HG03066 (cell line): ENCODE results near the gene TMEM214.
A peak's percentile ranks its signal among the peaks of the same experiment; 100 is the strongest.

ENCODE experiments used
- ATAC-seq: cut with Tn5 transposase; IDR thresholded peaks from one replicate; pipeline ENCODE4 v1.9.1; 2021; ENCODE audit warnings: low read depth; ENCODE audit not compliant: unreplicated experiment

TMEM214 gene

DNA sequence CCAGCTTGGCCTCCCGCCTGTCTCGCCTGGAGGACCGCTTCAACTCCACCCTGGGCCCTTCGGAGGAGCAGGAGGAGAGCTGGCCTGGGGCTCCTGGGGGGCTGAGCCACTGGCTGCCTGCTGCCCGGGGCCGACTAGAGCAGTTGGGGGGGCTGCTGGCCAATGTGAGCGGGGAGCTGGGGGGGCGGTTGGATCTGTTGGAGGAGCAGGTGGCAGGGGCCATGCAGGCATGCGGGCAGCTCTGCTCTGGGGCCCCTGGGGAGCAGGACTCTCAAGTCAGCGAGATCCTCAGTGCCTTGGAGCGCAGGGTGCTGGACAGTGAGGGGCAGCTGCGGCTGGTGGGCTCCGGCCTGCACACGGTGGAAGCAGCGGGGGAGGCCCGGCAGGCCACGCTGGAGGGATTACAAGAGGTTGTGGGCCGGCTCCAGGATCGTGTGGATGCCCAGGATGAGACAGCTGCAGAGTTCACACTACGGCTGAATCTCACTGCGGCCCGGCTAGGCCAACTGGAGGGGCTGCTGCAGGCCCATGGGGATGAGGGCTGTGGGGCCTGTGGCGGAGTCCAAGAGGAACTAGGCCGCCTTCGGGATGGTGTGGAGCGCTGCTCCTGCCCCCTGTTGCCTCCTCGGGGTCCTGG, 50.1 kb downstream of the TMEM214 start:
- no peak for ATAC-seq

DNA sequence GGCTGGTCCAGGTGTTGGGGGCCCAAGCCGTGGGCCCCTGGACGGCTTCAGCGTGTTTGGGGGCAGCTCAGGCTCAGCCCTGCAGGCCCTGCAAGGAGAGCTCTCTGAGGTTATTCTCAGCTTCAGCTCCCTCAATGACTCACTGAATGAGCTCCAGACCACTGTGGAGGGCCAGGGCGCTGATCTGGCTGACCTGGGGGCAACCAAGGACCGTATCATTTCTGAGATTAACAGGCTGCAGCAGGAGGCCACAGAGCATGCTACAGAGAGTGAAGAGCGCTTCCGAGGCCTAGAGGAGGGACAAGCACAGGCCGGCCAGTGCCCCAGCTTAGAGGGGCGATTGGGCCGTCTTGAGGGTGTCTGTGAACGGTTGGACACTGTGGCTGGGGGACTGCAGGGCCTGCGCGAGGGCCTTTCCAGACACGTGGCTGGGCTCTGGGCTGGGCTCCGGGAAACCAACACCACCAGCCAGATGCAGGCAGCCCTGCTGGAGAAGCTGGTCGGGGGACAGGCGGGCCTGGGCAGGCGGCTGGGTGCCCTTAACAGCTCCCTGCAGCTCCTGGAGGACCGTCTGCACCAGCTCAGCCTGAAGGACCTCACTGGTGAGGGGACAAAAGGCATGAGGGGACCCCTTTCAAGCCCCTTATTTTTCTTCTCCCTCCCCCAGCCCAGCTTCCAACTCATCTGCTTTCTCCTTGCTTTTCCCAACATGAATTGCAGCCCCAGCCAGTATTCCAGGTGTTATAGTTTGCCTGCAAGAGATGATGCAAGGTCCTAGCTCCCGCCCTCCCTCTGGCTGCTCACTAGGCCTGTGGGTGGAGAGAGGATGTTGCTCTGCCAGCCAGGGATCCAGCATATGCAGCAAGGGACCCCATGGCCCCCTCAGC, 50.9 kb downstream of the TMEM214 start:
- no peak for ATAC-seq

DNA sequence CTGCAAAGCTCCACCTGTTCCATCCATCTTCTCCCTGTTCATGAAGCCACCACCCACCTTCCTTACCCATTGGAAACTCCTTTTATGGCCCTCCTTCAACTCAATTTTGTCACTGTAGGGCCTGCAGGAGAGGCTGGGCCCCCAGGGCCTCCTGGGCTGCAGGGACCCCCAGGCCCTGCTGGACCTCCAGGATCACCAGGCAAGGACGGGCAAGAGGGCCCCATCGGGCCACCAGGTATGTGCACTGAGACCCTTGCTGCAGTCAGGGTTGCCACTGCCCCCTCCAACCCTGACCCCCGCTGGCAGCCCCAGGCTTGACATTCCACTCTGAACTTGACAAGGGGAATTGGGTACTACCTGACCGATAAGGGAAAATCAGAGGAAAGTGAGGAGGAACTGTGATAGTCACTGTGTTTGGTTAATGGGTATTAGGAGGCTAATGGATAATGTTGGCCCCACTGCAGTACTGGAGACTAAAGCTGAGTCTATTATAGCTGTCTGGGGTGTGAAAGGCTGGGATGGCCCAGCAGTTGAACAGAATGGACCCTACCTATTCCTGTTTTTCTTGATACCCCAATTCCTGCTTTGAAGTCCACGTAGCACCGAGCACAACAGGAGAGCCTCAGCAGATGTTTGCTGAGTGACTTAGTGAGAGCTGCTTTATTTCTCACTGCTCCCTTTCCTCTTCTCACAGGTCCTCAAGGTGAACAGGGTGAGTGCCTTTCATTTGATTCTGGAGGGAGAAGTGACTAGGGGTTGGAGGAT, 51.7 kb downstream of the TMEM214 start:
- no peak for ATAC-seq

DNA sequence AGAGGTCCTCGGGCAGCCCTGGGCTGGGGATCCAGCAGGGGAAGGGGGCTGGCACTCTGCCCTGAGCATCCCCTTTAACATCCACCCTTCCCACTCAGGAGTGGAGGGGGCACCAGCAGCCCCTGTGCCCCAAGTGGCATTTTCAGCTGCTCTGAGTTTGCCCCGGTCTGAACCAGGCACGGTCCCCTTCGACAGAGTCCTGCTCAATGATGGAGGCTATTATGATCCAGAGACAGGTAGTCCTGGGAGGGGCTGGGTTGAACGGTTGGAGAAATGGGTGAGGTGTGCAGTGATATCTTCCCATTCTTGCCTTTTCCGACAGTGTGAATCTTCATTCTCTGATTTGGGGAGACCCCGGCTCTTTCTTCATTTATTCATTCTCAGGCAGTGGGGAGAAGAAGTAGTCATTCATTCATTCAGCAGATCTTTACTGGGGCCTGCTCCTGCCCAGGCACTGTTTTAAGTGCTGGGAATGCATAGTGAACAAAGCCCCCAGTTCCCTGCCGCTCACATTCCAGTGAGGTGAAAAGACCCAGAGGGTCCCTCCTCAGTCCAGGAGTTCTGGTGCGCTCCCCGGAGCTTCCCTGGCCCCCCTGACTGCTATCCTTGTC, 52.4 kb downstream of the TMEM214 start:
- no peak for ATAC-seq

DNA sequence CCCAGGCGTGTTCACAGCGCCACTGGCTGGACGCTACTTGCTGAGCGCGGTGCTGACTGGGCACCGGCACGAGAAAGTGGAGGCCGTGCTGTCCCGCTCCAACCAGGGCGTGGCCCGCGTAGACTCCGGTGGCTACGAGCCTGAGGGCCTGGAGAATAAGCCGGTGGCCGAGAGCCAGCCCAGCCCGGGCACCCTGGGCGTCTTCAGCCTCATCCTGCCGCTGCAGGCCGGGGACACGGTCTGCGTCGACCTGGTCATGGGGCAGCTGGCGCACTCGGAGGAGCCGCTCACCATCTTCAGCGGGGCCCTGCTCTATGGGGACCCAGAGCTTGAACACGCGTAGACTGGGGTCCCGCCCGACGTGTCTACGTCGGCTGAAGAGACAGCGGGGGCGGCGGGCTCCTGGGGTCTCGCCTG, 52.9 kb downstream of the TMEM214 start:
- ATAC-seq = peak; percentile 15

DNA sequence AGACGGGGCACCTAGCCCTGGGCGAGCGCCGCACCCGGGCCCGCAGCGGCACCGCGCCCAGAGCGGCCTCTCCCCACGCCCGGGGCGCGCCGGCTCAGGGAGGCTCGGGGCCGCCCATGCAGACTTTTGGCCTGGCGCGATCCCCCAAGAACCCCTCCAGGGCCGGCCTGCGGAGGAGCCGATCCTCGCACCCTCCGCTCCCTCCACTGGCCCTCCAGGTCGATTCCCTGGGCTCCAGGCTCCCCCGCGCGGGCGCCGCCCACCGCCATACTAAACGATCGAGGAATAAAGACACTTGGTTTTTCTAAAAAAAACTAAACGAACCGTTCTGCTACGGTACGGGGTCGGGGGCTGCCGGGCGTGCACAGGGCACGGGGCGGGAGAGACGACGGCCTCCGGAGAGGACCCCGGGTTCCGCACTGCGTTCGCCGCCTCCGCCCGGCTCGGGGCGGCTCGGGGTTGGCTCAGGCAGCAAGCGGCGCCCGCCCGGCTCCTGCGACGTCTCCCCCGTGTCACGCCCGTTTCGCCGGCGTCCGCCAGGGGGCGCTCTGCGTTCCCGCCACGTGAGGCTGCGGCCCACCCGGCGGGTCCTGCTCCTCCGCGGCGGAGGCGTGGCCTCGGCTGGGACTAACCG, 53.4 kb downstream of the TMEM214 start:
- peak; percentile 63 for ATAC-seq

DNA sequence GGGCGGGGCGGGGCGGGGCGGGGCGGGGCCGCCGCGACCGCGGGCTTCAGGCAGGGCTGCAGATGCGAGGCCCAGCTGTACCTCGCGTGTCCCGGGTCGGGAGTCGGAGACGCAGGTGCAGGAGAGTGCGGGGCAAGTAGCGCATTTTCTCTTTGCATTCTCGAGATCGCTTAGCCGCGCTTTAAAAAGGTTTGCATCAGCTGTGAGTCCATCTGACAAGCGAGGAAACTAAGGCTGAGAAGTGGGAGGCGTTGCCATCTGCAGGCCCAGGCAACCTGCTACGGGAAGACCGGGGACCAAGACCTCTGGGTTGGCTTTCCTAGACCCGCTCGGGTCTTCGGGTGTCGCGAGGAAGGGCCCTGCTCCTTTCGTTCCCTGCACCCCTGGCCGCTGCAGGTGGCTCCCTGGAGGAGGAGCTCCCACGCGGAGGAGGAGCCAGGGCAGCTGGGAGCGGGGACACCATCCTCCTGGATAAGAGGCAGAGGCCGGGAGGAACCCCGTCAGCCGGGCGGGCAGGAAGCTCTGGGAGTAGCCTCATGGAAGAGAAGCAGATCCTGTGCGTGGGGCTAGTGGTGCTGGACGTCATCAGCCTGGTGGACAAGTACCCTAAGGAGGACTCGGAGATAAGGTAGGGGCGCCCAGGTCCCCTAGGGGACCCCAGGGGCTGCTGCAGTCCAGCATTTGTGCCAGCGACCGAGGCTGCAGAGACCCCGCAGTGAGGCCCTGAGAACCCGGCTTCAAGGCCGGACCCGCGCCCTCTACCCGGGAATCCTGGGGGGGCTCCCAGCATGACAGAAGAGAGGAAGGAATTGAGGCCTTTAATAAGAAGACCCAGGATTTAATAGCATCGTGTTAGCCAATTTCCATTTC, 54.2 kb downstream of the TMEM214 start, which contains the start of gene KHK:
TSS of gene KHK (plus strand) at position 49 of the 870 bp plus-strand sequence. CDS start at position 537, 488 bp downstream.
- ATAC-seq = peak; percentile 14

DNA sequence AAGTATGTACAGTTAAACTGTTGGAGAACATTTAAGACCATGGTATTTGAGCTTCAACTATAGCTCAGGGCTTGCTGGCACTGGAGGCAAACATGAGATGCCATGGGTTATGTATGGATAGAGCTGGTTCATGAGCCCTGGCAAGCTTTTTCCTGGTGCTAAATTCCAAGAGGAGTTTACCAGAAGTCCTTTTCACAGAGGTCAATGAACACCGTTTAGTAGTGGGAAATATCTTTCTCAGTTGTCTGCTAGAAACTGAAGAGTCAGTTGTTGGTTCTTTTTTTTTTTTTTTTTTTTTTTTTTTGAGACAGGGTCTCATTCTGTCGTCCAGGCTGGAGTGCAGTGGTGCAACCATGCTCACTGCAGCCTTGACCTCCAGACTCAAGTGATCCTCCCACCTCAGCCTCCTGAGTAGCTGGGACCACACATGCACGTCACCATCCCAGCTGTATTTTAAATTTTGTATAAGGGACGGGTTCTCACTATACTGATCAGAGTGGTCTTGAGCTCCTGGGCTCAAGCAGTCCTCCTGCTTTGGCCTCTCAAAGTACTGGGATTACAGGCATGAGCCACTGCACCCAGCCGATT, 55.2 kb downstream of the TMEM214 start:
- ATAC-seq = no peak

DNA sequence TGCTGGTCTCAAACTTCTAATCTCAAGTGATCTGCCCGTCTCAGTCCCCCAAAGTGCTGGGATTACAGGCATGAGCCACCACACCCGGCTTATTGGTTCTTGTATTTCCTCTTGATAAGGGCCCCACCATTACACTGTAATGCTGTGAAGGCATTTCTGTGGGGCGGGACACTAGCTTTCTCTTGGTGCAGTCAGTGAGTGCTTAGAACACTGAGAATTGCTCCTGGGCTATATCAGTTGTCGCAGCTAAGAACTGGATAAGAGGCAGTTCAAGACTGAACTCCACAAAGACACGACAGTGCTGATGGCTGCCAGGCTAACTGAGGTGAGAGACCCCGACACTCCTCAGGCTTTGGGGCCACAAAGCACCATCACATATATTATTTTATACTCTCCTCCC, 55.9 kb downstream of the TMEM214 start:
- ATAC-seq = no peak

DNA sequence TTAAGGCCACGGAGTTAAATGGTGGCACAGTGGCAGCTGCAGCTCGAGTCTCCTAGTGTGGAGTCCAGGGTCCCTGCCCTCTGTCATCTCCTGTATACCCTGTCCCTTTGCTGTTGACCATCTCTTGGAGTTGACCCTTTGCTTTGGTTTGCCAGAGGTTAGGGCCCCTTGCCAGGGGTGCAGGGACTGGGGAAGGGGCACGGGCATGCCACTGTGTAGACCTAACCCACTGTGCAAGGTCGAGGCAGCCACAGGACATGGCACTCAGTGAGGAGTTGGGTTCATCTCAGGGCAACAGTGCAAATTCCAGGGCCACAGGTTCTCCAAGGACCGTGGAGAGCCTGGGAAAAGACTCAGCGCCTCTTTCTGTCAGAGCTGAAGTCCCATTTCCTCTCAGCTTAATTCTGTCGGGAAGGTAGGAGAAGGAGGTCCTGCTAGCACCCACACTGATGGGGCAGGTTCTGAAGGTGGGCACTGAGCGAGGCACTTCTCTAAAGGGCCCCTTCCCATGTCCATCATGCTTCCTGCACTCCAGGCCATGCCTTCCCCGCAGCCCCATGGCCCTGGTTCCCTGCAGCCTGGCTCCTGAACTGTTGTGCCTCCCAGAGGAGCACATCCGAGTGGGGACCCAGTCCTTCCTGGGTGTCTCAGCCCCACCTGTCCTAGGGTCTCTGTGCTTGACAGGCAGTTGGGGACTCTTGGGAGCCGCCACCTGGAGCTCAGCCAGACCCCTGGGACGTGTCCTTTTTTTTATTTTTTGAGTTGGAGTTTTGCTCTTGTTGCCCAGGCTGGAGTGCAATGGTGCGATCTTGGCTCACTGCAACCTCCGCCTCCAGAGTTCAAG, 56.6 kb downstream of the TMEM214 start:
- ATAC-seq = no peak
